Glutamatergic neuron (in vitro differentiated cells): ENCODE measurements around the gene AMPD1. TPM values are rescaled to one million over a fixed set of nuclear protein-coding genes. Genes with fewer than 3 reads are reported as not detected.

Experiments
- DNase-seq: peaks from one replicate; pipeline ENCODE4 v3.0.0; 2022
- H3K27ac Mint-ChIP-seq: one replicate; pipeline ENCODE4 v1.8.0; 2020; ENCODE audit warnings: mild to moderate bottlenecking, mixed read lengths, inconsistent platforms; ENCODE audit not compliant: unreplicated experiment
- H3K27me3 Mint-ChIP-seq: one replicate; pipeline ENCODE4 v1.8.0; 2020; ENCODE audit warnings: mild to moderate bottlenecking, moderate library complexity, mixed read lengths, inconsistent platforms; ENCODE audit not compliant: unreplicated experiment
- H3K36me3 Mint-ChIP-seq: one replicate; pipeline ENCODE4 v1.8.0; 2020; ENCODE audit warnings: mild to moderate bottlenecking, mixed read lengths, inconsistent platforms; ENCODE audit not compliant: unreplicated experiment
- H3K4me1 Mint-ChIP-seq: one replicate; pipeline ENCODE4 v1.8.0; 2020; ENCODE audit warnings: mild to moderate bottlenecking, low read depth, mixed read lengths, inconsistent platforms; ENCODE audit not compliant: unreplicated experiment
- H3K4me3 Mint-ChIP-seq: one replicate; pipeline ENCODE4 v1.8.0; 2020; ENCODE audit warnings: mild to moderate bottlenecking, mixed read lengths, inconsistent platforms; ENCODE audit not compliant: unreplicated experiment
- H3K9me3 Mint-ChIP-seq: one replicate; pipeline ENCODE4 v1.8.0; 2020; ENCODE audit warnings: mild to moderate bottlenecking, moderate library complexity, mixed read lengths, inconsistent platforms; ENCODE audit not compliant: unreplicated experiment
- total RNA-seq: library from RNA; stranded (reverse); fragmentation: NEBNext Ultra II Directional; extraction: Animal tissue kit (Norgen Biotek cat#: 25700); gene quantifications from one replicate; pipeline ENCODE4 v1.2.1, GENCODE V29; 2021; ENCODE audit not compliant: unreplicated experiment
- TF ChIP-seq, protein P1 (sequence below): fragments of 200-600 bp; sonication (generic); IDR thresholded peaks from one replicate; pipeline ENCODE4 v1.5.0; 2021; ENCODE audit not compliant: partially characterized antibody, unreplicated experiment

AMPD1 gene
- total RNA-seq, 1 donor from 2014 or later, result not detected

GRCh38 chr1:114715952-114716303 lies 20.6 kb upstream of the AMPD1 start:
- no peak for DNase-seq
- Mint-ChIP-seq H3K4me3 (peak overlapping the region; percentile 99), H3K9me3 (no peaks in the 10 kb centered on the region), H3K27ac (peak overlapping the region; percentile 100), H3K4me1 (peaks cover 5% of the 10 kb centered on the region), H3K36me3 (no peaks in the 10 kb centered on the region), H3K27me3 (peaks cover 3% of the 10 kb centered on the region)
- TF ChIP-seq, protein P1, sequence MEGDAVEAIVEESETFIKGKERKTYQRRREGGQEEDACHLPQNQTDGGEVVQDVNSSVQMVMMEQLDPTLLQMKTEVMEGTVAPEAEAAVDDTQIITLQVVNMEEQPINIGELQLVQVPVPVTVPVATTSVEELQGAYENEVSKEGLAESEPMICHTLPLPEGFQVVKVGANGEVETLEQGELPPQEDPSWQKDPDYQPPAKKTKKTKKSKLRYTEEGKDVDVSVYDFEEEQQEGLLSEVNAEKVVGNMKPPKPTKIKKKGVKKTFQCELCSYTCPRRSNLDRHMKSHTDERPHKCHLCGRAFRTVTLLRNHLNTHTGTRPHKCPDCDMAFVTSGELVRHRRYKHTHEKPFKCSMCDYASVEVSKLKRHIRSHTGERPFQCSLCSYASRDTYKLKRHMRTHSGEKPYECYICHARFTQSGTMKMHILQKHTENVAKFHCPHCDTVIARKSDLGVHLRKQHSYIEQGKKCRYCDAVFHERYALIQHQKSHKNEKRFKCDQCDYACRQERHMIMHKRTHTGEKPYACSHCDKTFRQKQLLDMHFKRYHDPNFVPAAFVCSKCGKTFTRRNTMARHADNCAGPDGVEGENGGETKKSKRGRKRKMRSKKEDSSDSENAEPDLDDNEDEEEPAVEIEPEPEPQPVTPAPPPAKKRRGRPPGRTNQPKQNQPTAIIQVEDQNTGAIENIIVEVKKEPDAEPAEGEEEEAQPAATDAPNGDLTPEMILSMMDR, result no peak

DNA sequence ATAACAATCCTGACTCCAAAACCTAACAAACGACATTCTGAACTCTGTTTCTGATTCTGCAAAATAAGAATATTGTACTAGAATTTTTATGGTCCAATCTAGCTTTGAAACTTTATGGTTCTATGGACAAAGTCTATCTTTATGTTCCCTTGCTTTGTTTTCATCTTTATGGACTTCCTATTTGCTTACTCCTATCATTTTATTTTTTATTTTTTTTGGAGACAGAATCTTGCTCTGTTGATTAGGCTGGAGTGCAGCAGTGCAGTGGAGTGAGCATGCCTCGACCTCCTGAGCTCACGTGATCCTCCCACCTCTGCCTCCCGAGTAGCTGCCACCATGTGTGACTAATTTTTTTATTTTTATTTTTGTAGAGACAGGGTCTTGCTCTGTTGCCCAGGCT lies 17.6 kb upstream of the AMPD1 start:
- DNase-seq, result no peak
- TF ChIP-seq, protein P1, result no peak
- Mint-ChIP-seq H3K27me3 (peaks cover 2% of the 10 kb centered on the region), H3K4me1 (peaks cover 5% of the 10 kb centered on the region), H3K36me3 (no peaks in the 10 kb centered on the region), H3K27ac (no peak overlapping the region), H3K9me3 (peaks cover 1% of the 10 kb centered on the region), H3K4me3 (no peak overlapping the region)

DNA sequence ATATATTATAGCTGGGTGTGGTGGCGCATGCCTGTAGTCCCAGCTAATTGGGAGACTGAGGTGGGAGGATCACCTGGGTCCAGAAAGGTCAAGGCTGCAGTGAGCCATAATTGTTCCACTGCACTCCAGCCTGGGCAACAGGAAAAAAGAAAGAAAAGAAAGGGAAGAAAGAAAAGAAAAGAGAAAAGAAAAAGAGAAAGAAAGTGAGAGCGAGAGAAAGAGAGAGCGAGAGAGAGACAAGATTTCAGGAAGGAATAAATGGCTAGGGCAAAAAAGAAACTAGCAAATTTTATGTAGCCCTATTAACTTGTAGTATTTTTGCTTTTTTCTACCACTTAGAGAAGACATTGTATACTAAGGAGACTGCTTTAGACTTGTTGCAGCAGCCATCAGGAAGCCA lies 15.0 kb upstream of the AMPD1 start:
- Mint-ChIP-seq H3K27me3 (peaks cover 2% of the 10 kb centered on the region), H3K4me3 (no peak overlapping the region), H3K36me3 (no peaks in the 10 kb centered on the region), H3K27ac (no peak overlapping the region), H3K9me3 (peaks cover 1% of the 10 kb centered on the region), H3K4me1 (no peaks in the 10 kb centered on the region)
- TF ChIP-seq, protein P1, result no peak
- DNase-seq, result no peak

GRCh38 chr1:114707604-114708003 lies 12.3 kb upstream of the AMPD1 start:
- H3K4me1 Mint-ChIP-seq, result no peaks in the 10 kb centered on the region
- no peak overlapping the region for H3K4me3 Mint-ChIP-seq
- peaks cover 2% of the 10 kb centered on the region for H3K27me3 Mint-ChIP-seq
- peaks cover 1% of the 10 kb centered on the region for H3K9me3 Mint-ChIP-seq
- H3K27ac Mint-ChIP-seq, result no peak overlapping the region
- no peak for DNase-seq
- TF ChIP-seq, protein P1, result no peak
- no peaks in the 10 kb centered on the region for H3K36me3 Mint-ChIP-seq

DNA sequence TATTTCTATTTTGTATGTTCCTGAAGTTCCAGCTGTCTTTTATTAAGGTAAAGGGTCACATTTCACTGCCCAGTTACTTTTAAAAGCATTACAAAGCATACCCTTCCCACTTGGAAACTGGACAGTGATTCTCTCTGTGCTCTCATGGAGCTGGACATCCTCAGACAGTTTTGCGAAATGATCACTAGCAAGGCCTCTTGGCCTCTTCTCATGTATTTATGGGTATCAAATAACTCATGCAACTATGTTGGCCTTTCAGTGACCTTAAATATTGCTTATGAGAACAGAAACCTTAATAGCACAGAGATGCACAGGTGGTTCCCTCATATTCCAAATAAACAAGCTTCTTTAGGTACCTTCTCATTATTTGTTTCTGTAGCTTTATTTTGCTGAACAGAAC lies 7.9 kb upstream of the AMPD1 start:
- no peaks in the 10 kb centered on the region for H3K4me1 Mint-ChIP-seq
- H3K27ac Mint-ChIP-seq, result no peak overlapping the region
- H3K4me3 Mint-ChIP-seq, result no peak overlapping the region
- H3K27me3 Mint-ChIP-seq, result no peaks in the 10 kb centered on the region
- no peaks in the 10 kb centered on the region for H3K36me3 Mint-ChIP-seq
- DNase-seq, result no peak
- TF ChIP-seq, protein P1, result no peak
- H3K9me3 Mint-ChIP-seq, result no peaks in the 10 kb centered on the region
